HG02938 (cell line): Measurements from ENCODE around the gene TBC1D2.
"Not testable (repeated sequence)": the region's sequence is repeated elsewhere in the genome, so short reads cannot be mapped to it uniquely, and the experiment has no call there.

ENCODE experiments used
- ATAC-seq: cut with Tn5 transposase; IDR thresholded peaks from one replicate; pipeline ENCODE4 v1.9.1; 2021; ENCODE audit warnings: mild to moderate bottlenecking, moderate library complexity; ENCODE audit not compliant: unreplicated experiment

Gene TBC1D2

GRCh38 chr9:98174502-98174918 is 80.9 kb downstream of the TBC1D2 start:
- not testable (repeated sequence) for ATAC-seq

GRCh38 chr9:98173181-98173580 is 82.3 kb downstream of the TBC1D2 start:
- ATAC-seq = no peak

DNA sequence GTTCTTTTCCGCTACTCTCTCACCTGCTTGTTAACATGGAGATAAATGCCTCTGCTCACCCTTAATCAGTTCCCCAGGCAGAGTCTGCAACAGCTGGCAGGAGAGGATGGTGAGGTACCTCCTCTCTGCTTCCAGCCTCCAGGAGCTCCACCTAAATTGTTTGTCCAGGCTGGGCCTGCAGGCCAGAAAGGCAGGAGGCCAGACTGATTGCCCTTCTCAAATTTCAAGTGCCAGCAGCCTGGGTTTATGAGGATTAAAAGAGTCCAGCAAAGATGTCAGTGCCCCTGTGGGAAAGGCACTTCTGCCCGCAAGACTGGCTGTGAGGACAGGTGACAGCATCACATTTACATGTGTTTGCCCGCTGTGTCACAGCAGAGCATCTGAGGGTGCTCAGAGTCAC is 82.8 kb downstream of the TBC1D2 start:
- no peak for ATAC-seq

DNA sequence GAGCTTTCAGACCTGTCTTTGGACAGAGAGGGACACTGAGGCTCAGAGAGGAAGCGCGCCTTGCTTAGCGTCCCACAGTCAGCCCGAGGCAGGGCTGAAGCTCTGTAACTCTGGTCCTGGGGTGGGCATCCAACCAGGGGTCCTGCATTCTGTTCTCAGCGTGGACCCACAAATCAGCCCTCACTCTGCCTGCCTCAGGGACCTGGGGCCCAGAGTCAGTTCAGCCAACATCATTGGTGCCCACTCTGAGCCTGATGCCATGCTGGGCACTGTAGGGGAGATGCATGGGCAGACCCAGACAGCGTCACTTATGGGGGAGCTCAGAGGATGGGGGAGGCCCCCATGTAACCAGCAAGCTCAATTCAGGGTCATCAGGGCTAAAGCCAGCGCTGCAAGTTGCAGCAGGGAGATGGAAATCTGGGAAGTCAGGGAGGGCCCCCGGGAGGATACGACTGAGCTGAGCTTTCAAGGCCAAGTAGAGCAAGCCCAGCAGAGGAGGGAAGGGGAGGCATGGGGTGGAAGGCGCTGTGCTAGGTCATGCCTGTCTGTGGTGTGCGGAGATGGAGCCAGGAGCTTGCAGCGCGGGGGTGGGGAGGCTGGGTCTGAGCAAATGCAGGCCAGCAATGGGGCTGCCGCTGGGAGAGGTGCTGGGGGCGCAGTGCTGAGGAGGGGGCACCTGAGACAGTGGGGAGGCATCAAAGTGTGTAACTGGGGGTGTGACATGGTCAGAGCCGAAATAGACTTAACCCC is 84.1 kb downstream of the TBC1D2 start:
- no peak for ATAC-seq

DNA sequence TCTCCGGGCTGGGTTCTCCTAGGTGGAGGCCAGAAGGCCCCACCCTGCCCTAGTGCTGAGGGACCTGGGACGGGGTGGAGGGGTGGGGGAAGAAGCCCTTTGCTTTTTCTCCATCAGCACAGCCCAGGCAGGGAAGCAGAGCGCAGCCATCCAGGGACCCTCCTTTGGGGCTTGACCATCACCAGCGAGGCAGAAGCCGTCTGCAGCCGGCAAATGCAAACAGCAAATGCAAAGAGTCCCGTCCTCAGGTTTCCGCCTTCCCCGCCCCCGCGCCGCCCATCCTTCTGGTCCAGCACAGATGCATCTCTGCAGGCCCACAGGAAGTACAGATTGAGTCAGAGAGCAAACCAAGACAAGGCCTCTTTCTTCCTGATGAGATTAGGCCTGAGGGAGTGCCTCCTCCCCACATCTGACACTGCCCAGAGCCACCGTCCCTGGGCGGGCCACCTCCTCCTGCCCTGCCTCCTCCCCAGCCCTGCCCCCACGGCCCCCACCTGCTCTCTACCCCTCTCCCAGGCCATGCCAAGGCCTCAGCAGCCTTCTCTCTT is 86.4 kb downstream of the TBC1D2 start:
- ATAC-seq = peak; percentile 97

- no peak for ATAC-seq
Measured at GRCh38 chr9:98168153-98168780, 87.2 kb downstream of the TBC1D2 start.

DNA sequence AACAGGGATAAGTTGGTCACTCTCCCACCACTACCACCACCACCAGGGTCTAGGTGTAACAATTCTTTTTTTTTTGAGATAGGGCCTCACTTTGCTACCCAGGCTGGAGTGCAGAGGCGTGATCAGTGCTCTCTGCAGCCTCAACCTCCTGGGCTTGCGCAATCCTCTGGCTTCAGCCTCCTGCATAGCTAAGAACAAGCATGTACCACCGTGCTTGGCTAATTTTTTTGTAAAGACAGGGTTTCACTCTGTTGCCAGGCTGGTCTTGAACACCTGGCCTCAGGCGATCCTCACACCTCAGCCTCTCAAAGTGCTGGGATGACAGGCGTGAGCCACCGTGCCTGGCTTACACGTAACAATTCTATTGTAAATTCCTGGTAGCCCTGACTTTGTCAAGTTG is 90.5 kb downstream of the TBC1D2 start:
- no peak for ATAC-seq

DNA sequence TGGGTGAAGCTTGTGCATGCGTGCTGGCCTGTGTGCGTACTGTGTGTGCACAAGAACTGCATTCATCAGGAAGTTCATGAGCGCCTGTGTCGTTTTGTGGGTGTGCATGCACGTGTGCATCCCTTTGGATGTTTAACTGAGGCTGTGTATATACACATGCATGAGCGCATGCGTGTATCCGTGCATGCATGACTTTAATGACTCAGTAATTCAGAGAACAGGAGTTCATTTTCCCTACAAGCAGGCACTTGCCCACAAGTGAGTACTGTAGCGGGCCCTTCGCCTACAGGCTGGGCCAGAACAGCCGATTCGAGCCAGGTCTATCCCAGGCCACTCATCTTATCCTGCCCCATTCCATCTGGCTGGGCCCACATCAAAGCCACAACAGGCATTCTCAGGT is 92.8 kb downstream of the TBC1D2 start:
- no peak for ATAC-seq

DNA sequence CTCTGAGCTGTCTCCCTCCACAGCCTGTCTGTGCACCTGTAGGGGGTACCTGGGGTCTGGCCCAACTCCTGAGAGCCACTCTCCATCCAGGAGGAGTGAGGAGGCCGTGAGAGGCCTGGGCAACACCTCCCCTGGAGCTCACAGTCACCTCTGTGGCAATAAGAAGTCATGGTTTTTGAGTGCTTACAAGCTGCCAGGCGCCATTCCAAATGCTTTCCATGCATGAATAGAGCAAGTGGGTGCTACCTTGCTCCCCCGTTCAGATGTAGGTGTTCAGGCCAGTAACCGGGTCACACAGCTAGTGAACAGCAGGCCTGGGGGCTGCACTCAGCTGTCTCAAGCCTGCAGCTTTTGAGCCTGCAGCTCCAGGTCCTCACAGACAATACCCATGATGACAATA is 93.6 kb downstream of the TBC1D2 start:
- no peak for ATAC-seq

- ATAC-seq = no peak
Measured at GRCh38 chr9:98159790-98160189, 95.7 kb downstream of the TBC1D2 start.

- ATAC-seq = no peak
Measured at GRCh38 chr9:98159301-98159700, 96.1 kb downstream of the TBC1D2 start.

- ATAC-seq = no peak
Measured at GRCh38 chr9:98158071-98158831, 97.2 kb downstream of the TBC1D2 start.

DNA sequence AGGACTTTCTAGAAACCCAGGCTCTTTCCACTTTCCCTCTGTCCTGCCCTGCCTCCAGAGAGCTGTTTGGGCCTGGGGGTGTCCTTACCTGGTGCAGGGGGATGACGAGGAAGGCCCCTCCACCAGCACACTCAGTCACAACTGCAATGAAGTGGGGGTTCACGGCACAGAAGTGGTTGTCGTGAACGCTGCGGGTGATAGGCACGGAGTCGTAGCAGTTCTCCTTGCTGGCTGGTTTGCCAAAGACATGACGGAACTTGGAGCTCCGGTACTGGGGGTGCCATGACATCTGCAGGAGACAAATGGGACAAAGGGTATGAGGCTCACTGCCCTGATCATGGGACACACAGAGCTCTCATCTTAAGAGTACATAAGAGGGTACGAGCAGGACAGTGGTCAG is 98.1 kb downstream of the TBC1D2 start:
- ATAC-seq = no peak

GRCh38 chr9:98154678-98155077 is 100.8 kb downstream of the TBC1D2 start:
- ATAC-seq = no peak

DNA sequence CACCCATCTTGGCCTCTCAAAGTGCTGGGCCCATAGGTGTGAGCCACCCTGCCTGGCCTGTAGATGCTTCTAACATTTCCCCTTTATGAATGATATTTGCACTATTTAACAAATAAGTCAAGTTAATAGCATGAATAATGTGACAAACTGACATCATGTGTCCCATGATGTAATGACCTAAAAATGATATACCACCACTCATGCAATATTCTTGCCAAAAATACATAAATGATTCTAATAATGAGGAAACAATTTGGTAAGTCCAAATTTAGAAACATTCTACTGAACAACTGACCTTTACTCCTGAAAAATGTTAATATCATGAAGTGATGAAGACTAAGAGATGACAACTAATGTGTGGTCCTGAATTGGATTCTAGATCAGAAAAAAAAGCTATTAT is 102.9 kb downstream of the TBC1D2 start:
- ATAC-seq = no peak

DNA sequence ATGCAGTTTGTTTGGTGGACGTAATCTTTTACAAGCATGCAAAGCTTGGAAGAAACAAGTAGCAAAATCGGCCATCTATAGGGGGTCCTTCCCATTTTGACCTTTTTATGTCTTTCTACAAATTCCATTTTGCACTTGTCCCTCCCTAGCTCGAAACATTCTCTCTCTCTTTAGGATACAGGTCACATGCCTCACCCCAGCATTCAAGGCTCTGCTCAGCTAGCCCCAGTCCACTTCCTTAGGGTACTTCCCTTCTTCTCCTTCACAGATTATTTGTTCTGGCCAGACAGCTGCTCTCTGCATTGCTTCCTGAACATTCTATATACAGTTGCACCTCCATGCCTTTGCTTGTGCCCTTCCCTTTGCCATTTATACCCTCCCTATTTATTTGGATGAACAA is 104.7 kb downstream of the TBC1D2 start:
- ATAC-seq = no peak

DNA sequence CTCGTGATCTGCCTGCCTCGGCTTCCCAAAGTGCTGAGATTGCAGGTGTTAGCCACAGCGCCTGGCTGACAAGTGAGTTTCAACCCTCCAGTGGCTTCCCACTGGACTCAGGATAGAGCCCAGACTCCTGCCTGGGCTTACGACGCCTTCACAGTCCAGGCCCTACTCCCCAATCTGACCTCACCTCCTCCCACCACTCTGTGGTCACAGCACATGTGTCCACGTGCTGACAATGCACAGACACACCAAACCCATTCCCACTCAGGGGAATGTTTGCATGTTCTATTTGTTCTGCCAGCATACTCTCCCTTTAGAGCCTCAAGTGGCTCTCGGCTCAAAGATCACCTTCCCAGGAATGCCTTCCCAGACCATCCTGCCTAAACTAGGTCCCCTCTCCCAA is 105.3 kb downstream of the TBC1D2 start:
- ATAC-seq = no peak

GRCh38 chr9:98149422-98149821 is 106.0 kb downstream of the TBC1D2 start:
- no peak for ATAC-seq
